ENCODE data around the gene PTP4A2.

- TF ChIP-seq CTCF (IDR thresholded peaks at IDR 0.05 in 4 of 5, conservative IDR thresholded peaks at IDR 0.05 in 1 of 5) = no peak
- no peak for TF ChIP-seq POLR2A (IDR thresholded peaks at IDR 0.05)
Observed at GRCh38 chr1:31980835-31981455, 42.8 kb upstream of the PTP4A2 start.
